ENCODE data around the gene ACVR1B. TPM values are rescaled to one million over a fixed set of nuclear protein-coding genes. Genes with fewer than 3 reads are reported as not detected.

Gene ACVR1B
- polyA plus RNA-seq (2013, experiment 1 of 2; ENCODE audit: insufficient read length): 12.4 TPM
- polyA plus RNA-seq (2013, experiment 2 of 2; ENCODE audit: insufficient read length): 12.2 TPM

- DNase-seq: peak; percentile 90
Observed at GRCh38 chr12:51951199-51951842, at the start of gene ACVR1B. ACVR1B (plus strand) TSS chr12:51951699; CDS start chr12:51951744, 45 bp downstream.

GRCh38 chr12:51901881-51902280 is 49.6 kb upstream of the ACVR1B start:
- no peak for DNase-seq

- peak; percentile 63 for DNase-seq
Observed at GRCh38 chr12:51904951-51905470, 46.5 kb upstream of the ACVR1B start.

GRCh38 chr12:51905471-51906429 is 45.7 kb upstream of the ACVR1B start:
- peak; percentile 61 for DNase-seq

GRCh38 chr12:51906430-51907082 is 44.9 kb upstream of the ACVR1B start:
- no peak for DNase-seq

GRCh38 chr12:51907083-51907855 is 44.2 kb upstream of the ACVR1B start, which contains the start of gene ACVRL1:
ACVRL1 (plus strand) TSS chr12:51907504; CDS start chr12:51912475, 4,971 bp downstream.
- DNase-seq: no peak

GRCh38 chr12:51907856-51908425 is 43.6 kb upstream of the ACVR1B start:
- no peak for DNase-seq

- DNase-seq: no peak
Observed at GRCh38 chr12:51908876-51909592, 42.5 kb upstream of the ACVR1B start.

- no peak for DNase-seq
Observed at GRCh38 chr12:51910168-51910567, 41.3 kb upstream of the ACVR1B start.

- DNase-seq: no peak
Observed at GRCh38 chr12:51910691-51911090, 40.8 kb upstream of the ACVR1B start.

- no peak for DNase-seq
Observed at GRCh38 chr12:51911307-51911706, 40.2 kb upstream of the ACVR1B start.

GRCh38 chr12:51911788-51912711 is 39.4 kb upstream of the ACVR1B start:
- DNase-seq: no peak

GRCh38 chr12:51913071-51914033 is 38.1 kb upstream of the ACVR1B start:
- DNase-seq: no peak

- DNase-seq: no peak
Observed at GRCh38 chr12:51914034-51914923, 37.2 kb upstream of the ACVR1B start.

- DNase-seq: no peak
Observed at GRCh38 chr12:51915003-51915625, 36.4 kb upstream of the ACVR1B start.

GRCh38 chr12:51915951-51916350 is 35.5 kb upstream of the ACVR1B start:
- DNase-seq: no peak

All from fibroblast of skin of abdomen (primary cell).